GM15510 (cell line): Measurements from ENCODE around the gene ACVR2B.

Experiments
- POLR2A ChIP-seq: IDR thresholded peaks from 3 replicates; pipeline ENCODE4 v1.6.1; 2011; ENCODE audit warnings: borderline replicate concordance; ENCODE audit not compliant: insufficient read length; ENCODE audit errors: extremely low read depth

The ACVR2B gene

GRCh38 chr3:38458796-38459498 is 5.3 kb downstream of the ACVR2B start:
- no peak for TF ChIP-seq POLR2A

GRCh38 chr3:38459499-38460048 is 5.9 kb downstream of the ACVR2B start:
- TF ChIP-seq POLR2A = no peak

GRCh38 chr3:38460377-38461270 is 6.9 kb downstream of the ACVR2B start:
- no peak for TF ChIP-seq POLR2A

GRCh38 chr3:38465588-38466154 is 12.0 kb downstream of the ACVR2B start:
- no peak for TF ChIP-seq POLR2A

GRCh38 chr3:38468765-38469164 is 15.1 kb downstream of the ACVR2B start:
- no peak for TF ChIP-seq POLR2A

GRCh38 chr3:38469852-38470251 is 16.2 kb downstream of the ACVR2B start:
- no peak for TF ChIP-seq POLR2A

- no peak for TF ChIP-seq POLR2A
Observed at GRCh38 chr3:38471260-38471857, 17.7 kb downstream of the ACVR2B start.

GRCh38 chr3:38472342-38472741 is 18.7 kb downstream of the ACVR2B start:
- no peak for TF ChIP-seq POLR2A

GRCh38 chr3:38473229-38473628 is 19.5 kb downstream of the ACVR2B start:
- TF ChIP-seq POLR2A = no peak

- no peak for TF ChIP-seq POLR2A
Observed at GRCh38 chr3:38474928-38475605, 21.4 kb downstream of the ACVR2B start.

- no peak for TF ChIP-seq POLR2A
Observed at GRCh38 chr3:38475716-38476115, 22.0 kb downstream of the ACVR2B start.

GRCh38 chr3:38476157-38476756 is 22.6 kb downstream of the ACVR2B start:
- TF ChIP-seq POLR2A = no peak

GRCh38 chr3:38477057-38477820 is 23.5 kb downstream of the ACVR2B start:
- TF ChIP-seq POLR2A = no peak
